Stimulated activated CD4-positive, alpha-beta T cell treated with anti-CD3 and anti-CD28 coated beads, Interleukin-4, amount 100 ng/mL, for 24 hours (primary cell): Measurements from ENCODE around the gene LUZP1.

Experiments used
- DNase-seq: peaks from one replicate; pipeline ENCODE4 v3.0.0-alpha.2; 2020

LUZP1 gene

DNA sequence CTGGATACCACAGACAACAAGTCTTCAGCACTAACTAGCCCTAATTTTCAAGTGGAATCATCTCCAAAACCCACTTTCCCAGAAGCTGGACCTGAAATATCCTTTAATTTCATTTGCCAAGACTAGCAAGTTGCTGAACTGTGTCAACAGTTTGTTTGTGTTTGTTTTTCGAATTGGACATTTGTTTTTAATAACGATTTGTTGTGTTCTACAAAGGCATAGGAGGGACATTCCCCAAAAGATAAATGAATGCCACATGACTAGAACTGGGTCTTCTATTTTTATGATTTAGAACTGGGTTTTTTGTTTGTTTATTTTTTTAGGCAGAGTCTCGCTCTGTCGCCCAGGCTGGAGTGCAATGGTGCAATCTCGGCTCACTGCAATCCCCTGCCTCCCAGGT is 17.9 kb downstream of the LUZP1 start:
- DNase-seq: no peak

GRCh38 chr1:23150125-23150524 is 18.5 kb downstream of the LUZP1 start:
- no peak for DNase-seq

DNA sequence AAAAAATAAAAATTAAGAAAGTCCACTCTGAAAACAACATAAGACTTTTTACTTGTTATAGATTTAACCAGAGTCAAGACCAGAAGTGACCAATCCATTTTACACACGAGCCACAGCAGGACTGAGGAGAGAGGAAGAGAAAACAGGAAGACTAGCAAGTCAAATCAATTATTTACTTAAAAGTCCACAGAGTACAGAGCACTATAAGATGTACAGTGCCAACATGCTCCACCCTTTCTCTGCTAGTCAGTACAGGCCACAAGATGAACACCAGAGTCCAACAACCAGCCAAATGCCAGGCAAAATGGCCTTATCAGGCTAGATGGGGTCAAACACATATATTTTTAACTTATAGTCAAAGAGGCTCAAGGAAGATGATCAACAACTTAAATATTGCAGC is 19.5 kb downstream of the LUZP1 start:
- no peak for DNase-seq

- no peak for DNase-seq
These were observed 20.6 kb downstream of the LUZP1 start for GRCh38 chr1:23148084-23148483.

- DNase-seq: no peak
These were observed 27.6 kb downstream of the LUZP1 start for GRCh38 chr1:23140940-23141596.

GRCh38 chr1:23135268-23135667 is 33.4 kb downstream of the LUZP1 start:
- no peak for DNase-seq

DNA sequence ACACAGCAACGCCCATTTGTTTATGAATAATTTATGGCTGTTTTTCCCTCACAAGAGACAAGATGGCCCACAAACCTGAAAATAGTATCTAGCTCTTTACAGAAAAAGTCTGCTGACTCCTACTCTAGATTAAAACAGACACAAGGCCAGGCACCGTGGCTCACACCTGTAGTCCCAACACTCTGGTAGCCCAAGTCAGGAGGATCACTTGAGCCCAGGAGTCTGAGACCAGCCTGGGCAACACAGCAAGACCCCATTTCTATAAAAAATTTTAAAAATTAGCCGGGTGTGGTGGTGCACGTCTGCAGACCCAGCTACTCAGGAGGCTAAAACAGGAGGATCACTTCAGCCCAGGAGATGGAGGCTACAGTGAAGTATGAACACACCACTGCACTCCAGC is 34.6 kb downstream of the LUZP1 start:
- no peak for DNase-seq

GRCh38 chr1:23133587-23133986 is 35.1 kb downstream of the LUZP1 start:
- no peak for DNase-seq

DNA sequence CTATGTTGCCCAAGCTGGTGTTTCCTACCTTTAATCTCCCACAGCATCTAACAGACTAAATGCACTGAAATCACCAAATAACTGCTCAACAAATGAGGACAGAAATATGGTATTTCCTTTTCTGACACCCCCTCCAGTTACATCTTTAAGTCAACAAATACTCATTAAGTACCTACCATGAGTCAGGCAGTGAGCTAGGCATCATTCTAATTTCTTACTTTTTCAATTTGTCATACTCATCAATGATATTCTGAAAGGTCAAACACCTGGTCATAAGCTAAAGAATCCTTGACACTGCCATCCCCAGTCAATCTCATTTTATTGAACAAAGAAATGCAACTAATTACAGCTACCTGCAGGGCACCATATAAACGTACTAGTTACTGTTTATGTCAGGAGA is 36.6 kb downstream of the LUZP1 start:
- no peak for DNase-seq

GRCh38 chr1:23129846-23130245 is 38.8 kb downstream of the LUZP1 start:
- no peak for DNase-seq

DNA sequence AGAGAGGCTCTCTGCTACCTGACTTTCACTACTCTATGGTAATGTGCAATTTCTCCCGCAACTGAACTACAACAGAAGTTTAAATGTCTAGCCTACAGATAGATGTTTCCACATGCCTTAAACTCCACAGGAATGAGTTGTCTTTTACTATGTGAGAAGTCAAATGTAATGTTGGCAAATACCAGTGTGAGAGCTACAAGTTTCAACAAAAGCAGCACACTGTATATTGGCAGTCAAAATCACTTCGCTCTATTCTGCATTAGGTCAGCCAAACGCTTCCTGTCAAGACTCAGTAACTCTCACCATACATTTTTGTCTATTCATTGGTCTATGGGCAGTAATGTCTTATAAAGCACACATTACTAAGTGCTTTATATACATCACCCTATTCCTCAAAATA is 41.9 kb downstream of the LUZP1 start:
- DNase-seq: no peak

GRCh38 chr1:23126200-23126599 is 42.5 kb downstream of the LUZP1 start:
- no peak for DNase-seq

- no peak for DNase-seq
These were observed 43.2 kb downstream of the LUZP1 start for GRCh38 chr1:23125489-23125888.

- no peak for DNase-seq
These were observed 44.2 kb downstream of the LUZP1 start for GRCh38 chr1:23124259-23125026.

GRCh38 chr1:23123528-23123927 is 45.1 kb downstream of the LUZP1 start:
- no peak for DNase-seq

GRCh38 chr1:23122796-23123195 is 45.9 kb downstream of the LUZP1 start:
- DNase-seq: no peak

DNA sequence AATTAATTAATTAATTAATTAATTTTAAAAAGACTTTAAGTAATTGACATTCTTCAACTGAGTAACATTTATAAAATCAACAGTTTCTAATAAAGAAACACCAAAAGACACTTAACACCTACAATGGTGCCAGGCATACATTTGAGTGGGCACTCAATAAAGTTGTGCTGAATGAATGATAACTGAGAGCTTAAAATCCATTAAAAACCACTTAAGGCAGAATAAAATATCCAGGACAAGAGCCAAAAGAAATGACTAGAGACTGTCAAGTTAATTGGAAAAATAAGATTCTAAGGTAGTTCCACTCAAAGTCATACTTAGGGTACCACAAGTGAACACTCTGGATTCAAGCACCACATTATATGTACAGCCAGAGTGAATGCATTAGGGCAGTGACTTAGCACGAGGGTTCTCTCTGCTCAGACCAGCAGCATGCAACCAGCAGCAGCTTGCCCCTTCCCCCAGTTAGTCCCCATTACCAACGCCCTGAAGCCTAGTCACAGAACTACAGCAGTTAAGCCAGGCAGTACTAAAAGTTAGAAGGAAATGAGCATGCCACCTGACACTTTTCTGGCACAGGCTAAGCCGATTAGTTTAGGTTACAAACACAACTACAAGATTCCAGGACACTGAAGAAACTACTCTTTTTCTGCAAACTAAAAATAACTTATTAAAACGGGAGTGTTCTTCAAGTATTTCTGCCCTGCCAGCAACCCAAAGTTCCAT is 46.5 kb downstream of the LUZP1 start:
- no peak for DNase-seq

GRCh38 chr1:23120383-23120782 is 48.3 kb downstream of the LUZP1 start:
- DNase-seq: no peak

DNA sequence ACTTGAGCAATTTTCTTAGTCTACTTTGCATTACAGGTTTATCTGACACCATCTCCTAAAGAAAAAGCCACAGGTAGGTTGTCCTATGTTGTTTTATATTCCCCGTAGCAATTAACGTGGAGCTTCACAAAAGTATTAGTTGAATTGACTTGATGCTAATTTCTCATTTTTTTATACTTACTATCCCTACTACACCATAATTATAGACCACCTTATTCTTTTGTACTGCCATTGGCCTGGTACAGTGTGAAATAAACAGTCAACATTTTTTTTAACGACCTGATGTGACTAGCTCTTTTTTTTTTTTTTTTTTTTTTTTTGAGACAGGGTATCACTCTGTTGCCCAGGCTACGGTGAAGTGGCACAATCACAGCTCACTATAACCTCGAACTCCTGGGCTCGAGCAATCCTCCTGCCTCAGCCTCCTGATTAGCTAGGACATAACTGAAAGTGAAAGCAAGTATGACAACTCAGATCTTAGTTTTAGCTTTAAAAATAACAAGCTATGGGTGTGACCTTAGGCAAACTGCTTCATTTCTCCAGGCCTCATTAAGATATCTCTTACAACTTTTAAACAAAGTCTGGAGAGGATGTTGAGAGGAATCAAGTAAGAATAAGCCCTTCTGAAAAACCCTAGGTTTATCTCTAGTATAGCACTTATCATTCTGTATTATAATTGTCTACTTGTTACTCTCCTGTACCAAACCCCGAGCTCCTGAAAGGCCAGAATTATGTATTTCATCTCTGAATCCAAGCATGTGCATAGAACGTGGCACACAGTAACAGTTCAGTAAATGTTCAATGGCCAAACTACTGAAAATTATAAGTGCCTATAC is 49.5 kb downstream of the LUZP1 start:
- DNase-seq: peak; percentile 30

- no peak for DNase-seq
These were observed 50.2 kb downstream of the LUZP1 start for GRCh38 chr1:23118407-23118806.

DNA sequence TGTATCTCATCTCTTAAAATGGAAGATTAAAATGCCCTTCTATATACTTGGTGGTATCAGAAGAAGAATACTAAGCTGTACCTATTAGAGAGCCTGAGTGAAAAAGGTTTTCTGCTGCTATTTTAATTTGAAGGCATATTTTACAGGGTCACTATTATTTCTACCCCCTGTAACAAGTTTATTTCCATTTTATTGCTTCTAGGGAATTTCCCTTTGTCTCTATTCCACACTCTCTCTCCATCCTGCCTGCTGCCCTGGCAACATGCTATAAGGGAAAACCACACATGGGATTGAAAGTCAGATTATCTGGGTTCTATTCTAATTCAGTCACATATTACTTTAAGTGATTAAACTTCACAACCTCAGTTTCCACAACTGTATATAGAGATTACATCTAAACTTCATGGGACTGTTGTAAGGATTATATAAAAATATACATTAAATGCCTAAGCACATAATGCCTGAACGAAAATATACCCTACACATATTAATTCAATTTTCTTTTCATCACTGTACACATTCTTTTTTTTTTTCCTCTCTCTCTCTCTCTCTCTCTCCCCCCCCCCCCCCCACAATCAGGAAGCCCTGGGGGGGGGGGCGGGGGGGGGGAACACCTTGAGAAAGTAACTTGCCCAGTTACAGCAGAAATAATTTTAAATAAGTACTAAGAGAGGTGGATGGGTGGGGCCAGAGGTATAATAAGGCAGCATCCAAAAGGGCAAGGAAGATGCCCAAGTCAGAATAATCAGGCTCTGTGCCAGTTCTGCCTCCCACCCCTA is 51.5 kb downstream of the LUZP1 start:
- no peak for DNase-seq

- DNase-seq: no peak
These were observed 52.3 kb downstream of the LUZP1 start for GRCh38 chr1:23116216-23116836.
